Effector CD8-positive, alpha-beta T cell (primary cell): ENCODE measurements around the gene OXT.

Experiments
- DNase-seq: peaks from one replicate; lab custom pipeline; 2025; lab: John Stamatoyannopoulos, UW

OXT gene

GRCh38 chr20:3084283-3084985 is 13.0 kb downstream of the OXT start, which contains the start of gene AVP:
Gene AVP (minus strand): TSS chr20:3084724. CDS start chr20:3084674, 50 bp downstream.
- no peak for DNase-seq

GRCh38 chr20:3084986-3085360 is 13.6 kb downstream of the OXT start:
- DNase-seq, result no peak

- DNase-seq, result no peak
Observed at GRCh38 chr20:3085571-3086072, 14.2 kb downstream of the OXT start.

- no peak for DNase-seq
Observed at GRCh38 chr20:3088031-3088430, 16.6 kb downstream of the OXT start.

GRCh38 chr20:3090565-3090964 is 19.1 kb downstream of the OXT start:
- no peak for DNase-seq

- DNase-seq, result peak; percentile 25
Observed at GRCh38 chr20:3092611-3093379, 21.4 kb downstream of the OXT start.

GRCh38 chr20:3093861-3094361 is 22.5 kb downstream of the OXT start:
- DNase-seq, result no peak

- no peak for DNase-seq
Observed at GRCh38 chr20:3094848-3095629, 23.6 kb downstream of the OXT start.

GRCh38 chr20:3100480-3100879 is 29.1 kb downstream of the OXT start:
- DNase-seq, result no peak

GRCh38 chr20:3101251-3101650 is 29.8 kb downstream of the OXT start:
- DNase-seq, result no peak

GRCh38 chr20:3101737-3102574 is 30.5 kb downstream of the OXT start:
- DNase-seq, result peak; percentile 8

GRCh38 chr20:3102575-3103368 is 31.4 kb downstream of the OXT start:
- no peak for DNase-seq

- DNase-seq, result no peak
Observed at GRCh38 chr20:3103369-3104032, 32.1 kb downstream of the OXT start.

- no peak for DNase-seq
Observed at GRCh38 chr20:3105256-3106137, 34.1 kb downstream of the OXT start.

- DNase-seq, result no peak
Observed at GRCh38 chr20:3106185-3106584, 34.8 kb downstream of the OXT start.

GRCh38 chr20:3106658-3107463 is 35.4 kb downstream of the OXT start:
- DNase-seq, result no peak

GRCh38 chr20:3107464-3108025 is 36.1 kb downstream of the OXT start:
- no peak for DNase-seq
